GM18868 (cell line): ENCODE data around the gene PLXNA4.

Experiments used
- ATAC-seq: cut with Tn5 transposase; IDR thresholded peaks from one replicate; pipeline ENCODE4 v1.9.1; 2021; ENCODE audit warnings: mild to moderate bottlenecking, moderate library complexity; ENCODE audit not compliant: unreplicated experiment

PLXNA4 gene

GRCh38 chr7:132537456-132538145 is 38.7 kb downstream of the PLXNA4 start:
- ATAC-seq, result no peak

GRCh38 chr7:132536654-132537395 is 39.4 kb downstream of the PLXNA4 start:
- no peak for ATAC-seq

- ATAC-seq, result no peak
Measured at GRCh38 chr7:132533916-132534315, 42.4 kb downstream of the PLXNA4 start.

- no peak for ATAC-seq
Measured at GRCh38 chr7:132532281-132532680, 44.0 kb downstream of the PLXNA4 start.

GRCh38 chr7:132531562-132531961 is 44.7 kb downstream of the PLXNA4 start:
- ATAC-seq, result no peak

- ATAC-seq, result no peak
Measured at GRCh38 chr7:132528695-132529094, 47.6 kb downstream of the PLXNA4 start.

GRCh38 chr7:132527467-132528410 is 48.5 kb downstream of the PLXNA4 start:
- ATAC-seq, result no peak

- ATAC-seq, result no peak
Measured at GRCh38 chr7:132526111-132526740, 50.0 kb downstream of the PLXNA4 start.

- no peak for ATAC-seq
Measured at GRCh38 chr7:132521423-132521822, 54.8 kb downstream of the PLXNA4 start.

GRCh38 chr7:132520591-132521280 is 55.5 kb downstream of the PLXNA4 start:
- no peak for ATAC-seq

- ATAC-seq, result no peak
Measured at GRCh38 chr7:132519936-132520335, 56.3 kb downstream of the PLXNA4 start.

- ATAC-seq, result no peak
Measured at GRCh38 chr7:132518839-132519173, 57.5 kb downstream of the PLXNA4 start.

- ATAC-seq, result no peak
Measured at GRCh38 chr7:132518102-132518838, 58.0 kb downstream of the PLXNA4 start.

GRCh38 chr7:132516042-132516840 is 60.0 kb downstream of the PLXNA4 start:
- ATAC-seq, result no peak

GRCh38 chr7:132515181-132515580 is 61.1 kb downstream of the PLXNA4 start:
- no peak for ATAC-seq

GRCh38 chr7:132514430-132514829 is 61.8 kb downstream of the PLXNA4 start:
- ATAC-seq, result no peak

GRCh38 chr7:132511921-132512320 is 64.3 kb downstream of the PLXNA4 start:
- ATAC-seq, result no peak

- no peak for ATAC-seq
Measured at GRCh38 chr7:132511387-132511786, 64.9 kb downstream of the PLXNA4 start.

- ATAC-seq, result no peak
Measured at GRCh38 chr7:132509643-132510042, 66.6 kb downstream of the PLXNA4 start.
